ENCODE data around the gene CLIC4.

- no peak for TF ChIP-seq CTCF (IDR thresholded peaks at IDR 0.05)
- no peak for TF ChIP-seq POLR2A (IDR thresholded peaks at IDR 0.05)
Measured at GRCh38 chr1:24779689-24780464, 34.6 kb downstream of the CLIC4 start.
